Activated T-cell treated with anti-CD3 and anti-CD28 coated beads, Interleukin-2, amount 50 U/mL, for 4 hours (primary cell): ENCODE data around the gene DMKN. TPM values are rescaled to one million over a fixed set of nuclear protein-coding genes. Genes with fewer than 3 reads are reported as not detected.
A peak's percentile ranks its signal among the peaks of the same experiment; 100 is the strongest.

ENCODE experiments used
- ATAC-seq, 2 donors: fragments of 200-7000 bp; cut with Tn5 transposase; one replicate each; pipeline ENCODE4 v1.10.0; 2021
- DNase-seq: peaks from one replicate; pipeline ENCODE4 v3.0.0-alpha.2; 2020
- H3K27me3 Mint-ChIP-seq: one replicate; pipeline ENCODE4 v1.8.0; 2021; ENCODE audit warnings: low read depth, mixed read lengths
- H3K36me3 Mint-ChIP-seq: one replicate; pipeline ENCODE4 v1.8.0; 2022; ENCODE audit warnings: mixed read lengths; ENCODE audit not compliant: insufficient read depth
- H3K4me1 Mint-ChIP-seq: one replicate; pipeline ENCODE4 v1.8.0; 2021; ENCODE audit warnings: low read depth, mixed read lengths
- H3K4me3 Mint-ChIP-seq: one replicate; pipeline ENCODE4 v1.8.0; 2021; ENCODE audit warnings: mild to moderate bottlenecking, moderate library complexity, mixed read lengths
- H3K9me3 Mint-ChIP-seq: one replicate; pipeline ENCODE4 v1.8.0; 2021; ENCODE audit warnings: mixed read lengths
- total RNA-seq, 3 donors: library from RNA; stranded (reverse); gene quantifications; one replicate each; pipeline ENCODE4 v1.2.1, GENCODE V29; 2021

The DMKN gene
- total RNA-seq, 3 donors from 2014 or later: 0.49 to 1.3 (median 0.95) TPM

DNA sequence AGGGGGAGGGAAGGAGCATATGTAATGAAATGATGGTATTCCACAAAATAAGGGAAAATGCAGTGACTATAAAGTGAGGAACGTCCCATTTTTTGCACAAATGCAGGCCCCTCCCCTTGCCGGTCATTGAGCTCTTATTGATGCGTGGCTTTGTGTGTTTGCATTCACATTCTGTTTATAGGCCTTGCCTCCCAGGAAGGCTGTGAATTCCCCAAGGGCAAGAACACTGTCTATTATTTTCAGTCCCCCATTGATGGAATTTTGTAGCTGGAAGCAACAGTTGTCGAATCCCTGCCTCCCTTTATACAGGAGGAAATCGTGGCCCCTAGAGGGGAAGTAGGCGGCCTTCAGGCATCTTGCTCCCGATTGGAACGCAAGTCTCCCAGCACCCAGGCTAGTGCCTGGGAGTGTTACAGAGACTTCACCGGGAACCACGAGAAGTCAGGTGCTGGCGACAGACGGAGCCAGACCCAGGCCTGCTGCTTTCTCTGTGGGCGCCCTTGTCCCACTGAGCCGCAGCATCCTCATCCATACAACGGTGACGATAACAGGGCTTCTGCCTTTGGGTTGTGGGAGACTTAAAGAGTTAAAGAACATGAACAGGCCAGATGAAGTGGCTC is 7.8 kb upstream of the DMKN start:
- peaks cover 13% of the 10 kb centered on the region for H3K27me3 Mint-ChIP-seq
- no peak for DNase-seq
- no peaks in the 10 kb centered on the region for H3K4me1 Mint-ChIP-seq
- no peak for ATAC-seq
- H3K36me3 Mint-ChIP-seq: no peaks in the 10 kb centered on the region
- H3K9me3 Mint-ChIP-seq: no peaks in the 10 kb centered on the region
- no peak overlapping the region for H3K4me3 Mint-ChIP-seq

DNA sequence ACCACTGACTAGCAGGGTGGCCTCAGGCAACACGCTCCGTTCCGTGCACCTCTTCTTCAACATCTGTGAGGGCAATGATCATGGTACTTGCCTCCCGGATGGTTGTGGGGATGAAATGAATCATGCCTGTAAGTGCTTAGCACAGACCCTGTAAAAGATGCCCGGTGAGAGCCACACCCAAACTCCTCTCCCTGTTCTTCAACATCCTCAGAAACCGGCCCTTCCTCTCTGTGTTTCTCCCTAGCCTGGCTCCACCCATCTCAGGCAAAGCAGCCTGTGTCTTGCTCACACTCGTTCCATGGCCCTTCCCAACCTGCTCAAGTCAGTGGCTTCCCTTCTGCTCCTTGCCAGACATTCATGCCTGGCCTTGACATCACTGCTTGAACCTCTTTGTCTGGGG is 5.8 kb upstream of the DMKN start:
- H3K4me1 Mint-ChIP-seq: no peaks in the 10 kb centered on the region
- peaks cover 10% of the 10 kb centered on the region for H3K27me3 Mint-ChIP-seq
- ATAC-seq (no peak), DNase-seq (no peak)
- no peak overlapping the region for H3K4me3 Mint-ChIP-seq
- H3K9me3 Mint-ChIP-seq: no peaks in the 10 kb centered on the region
- no peaks in the 10 kb centered on the region for H3K36me3 Mint-ChIP-seq

DNA sequence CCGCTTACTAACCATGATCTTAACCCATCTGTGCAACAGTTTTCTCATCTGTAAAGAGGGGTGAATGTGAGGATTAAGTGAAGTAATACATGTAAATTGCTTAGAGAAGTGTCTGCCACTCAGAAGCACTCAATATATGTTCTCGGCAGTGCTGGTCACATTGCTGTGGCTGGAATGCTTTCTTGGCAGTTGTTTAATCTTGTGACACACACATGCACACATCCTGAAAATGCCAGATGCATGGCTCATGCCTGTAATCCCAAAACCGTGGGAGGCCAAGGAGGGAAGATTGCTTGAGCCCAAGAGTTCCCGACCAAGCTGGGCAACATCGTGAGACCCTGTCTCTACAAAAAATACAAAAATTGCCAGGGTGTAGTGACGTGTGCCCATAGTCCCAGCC is 4.9 kb upstream of the DMKN start:
- Mint-ChIP-seq H3K9me3 (no peaks in the 10 kb centered on the region), H3K36me3 (no peaks in the 10 kb centered on the region), H3K4me3 (no peak overlapping the region), H3K4me1 (no peaks in the 10 kb centered on the region), H3K27me3 (peaks cover 9% of the 10 kb centered on the region)
- DNase-seq (no peak), ATAC-seq (no peak)

DNA sequence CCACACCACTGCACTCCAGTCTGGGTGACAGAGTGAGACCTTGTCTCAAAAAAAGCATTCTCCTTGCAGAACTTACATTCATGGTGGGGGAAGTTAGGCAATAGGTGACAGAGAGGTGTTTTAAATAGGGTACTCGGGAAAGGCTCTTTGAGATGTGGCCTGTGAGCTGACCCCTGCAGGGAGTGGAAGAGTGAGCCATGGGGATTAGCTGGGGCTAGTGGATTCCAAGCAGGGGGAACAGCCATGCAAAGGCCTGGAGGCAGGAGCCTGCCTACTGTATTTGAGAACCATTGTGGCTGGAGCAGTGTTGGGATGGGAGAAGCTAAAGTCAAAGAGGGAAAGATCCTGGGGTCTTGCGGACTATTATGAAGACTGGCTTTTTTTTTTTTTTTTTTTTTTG is 3.9 kb upstream of the DMKN start:
- no peaks in the 10 kb centered on the region for H3K36me3 Mint-ChIP-seq
- no peak for DNase-seq
- ATAC-seq: no peak
- peaks cover 10% of the 10 kb centered on the region for H3K27me3 Mint-ChIP-seq
- no peaks in the 10 kb centered on the region for H3K9me3 Mint-ChIP-seq
- H3K4me1 Mint-ChIP-seq: no peaks in the 10 kb centered on the region
- H3K4me3 Mint-ChIP-seq: no peak overlapping the region

DNA sequence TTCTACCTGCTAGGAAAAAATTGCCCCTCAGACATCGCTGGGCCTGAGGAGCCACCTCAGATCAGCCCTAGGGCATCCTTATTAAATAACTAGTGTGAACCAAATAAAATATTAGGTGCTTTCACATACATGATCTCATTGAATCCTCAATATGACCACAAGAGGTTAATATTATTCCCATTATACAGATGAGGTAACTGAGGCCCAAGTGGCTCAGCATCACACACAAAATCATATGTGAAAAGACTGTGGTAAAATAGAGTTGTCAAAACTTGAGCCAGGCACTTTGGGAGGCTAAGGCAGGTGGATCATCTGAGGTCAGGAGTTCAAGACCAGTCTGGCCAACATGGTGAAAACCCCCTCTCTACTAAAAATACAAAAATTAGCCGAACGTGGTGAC is 2.9 kb upstream of the DMKN start:
- H3K4me3 Mint-ChIP-seq: no peak overlapping the region
- no peaks in the 10 kb centered on the region for H3K36me3 Mint-ChIP-seq
- ATAC-seq (no peak), DNase-seq (no peak)
- H3K9me3 Mint-ChIP-seq: no peaks in the 10 kb centered on the region
- H3K4me1 Mint-ChIP-seq: no peaks in the 10 kb centered on the region
- peaks cover 14% of the 10 kb centered on the region for H3K27me3 Mint-ChIP-seq

DNA sequence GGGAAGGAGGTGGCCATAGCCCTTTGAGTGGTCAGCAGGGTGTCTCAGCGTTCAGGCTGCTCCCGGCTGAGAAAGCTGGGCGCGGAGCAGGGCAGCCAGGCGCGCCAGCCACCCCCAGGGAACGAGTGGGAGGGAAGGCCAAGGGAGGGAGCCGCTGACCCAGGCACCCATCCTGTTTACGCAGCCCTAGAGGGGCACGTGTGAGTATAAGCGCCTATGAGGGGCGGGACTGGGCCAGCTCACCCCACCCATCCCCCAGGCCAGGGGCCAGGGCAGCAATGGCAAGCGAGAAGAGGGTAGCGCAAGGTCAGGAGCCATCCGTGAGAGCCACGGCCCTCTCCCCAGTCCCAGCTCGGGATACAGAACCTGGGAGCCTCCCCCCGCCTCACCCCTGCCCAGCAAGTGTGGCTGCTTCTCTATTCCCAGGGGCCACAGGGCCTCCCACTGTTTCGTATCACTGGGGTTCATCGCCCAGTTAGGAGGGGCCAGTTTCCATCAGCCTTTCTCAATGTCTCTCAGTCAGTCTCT is 897 bp upstream of the DMKN start:
- no peak for DNase-seq
- H3K27me3 Mint-ChIP-seq: peaks cover 20% of the 10 kb centered on the region
- peaks cover 12% of the 10 kb centered on the region for H3K4me1 Mint-ChIP-seq
- H3K9me3 Mint-ChIP-seq: no peaks in the 10 kb centered on the region
- no peaks in the 10 kb centered on the region for H3K36me3 Mint-ChIP-seq
- no peak overlapping the region for H3K4me3 Mint-ChIP-seq
- no peak for ATAC-seq

DNA sequence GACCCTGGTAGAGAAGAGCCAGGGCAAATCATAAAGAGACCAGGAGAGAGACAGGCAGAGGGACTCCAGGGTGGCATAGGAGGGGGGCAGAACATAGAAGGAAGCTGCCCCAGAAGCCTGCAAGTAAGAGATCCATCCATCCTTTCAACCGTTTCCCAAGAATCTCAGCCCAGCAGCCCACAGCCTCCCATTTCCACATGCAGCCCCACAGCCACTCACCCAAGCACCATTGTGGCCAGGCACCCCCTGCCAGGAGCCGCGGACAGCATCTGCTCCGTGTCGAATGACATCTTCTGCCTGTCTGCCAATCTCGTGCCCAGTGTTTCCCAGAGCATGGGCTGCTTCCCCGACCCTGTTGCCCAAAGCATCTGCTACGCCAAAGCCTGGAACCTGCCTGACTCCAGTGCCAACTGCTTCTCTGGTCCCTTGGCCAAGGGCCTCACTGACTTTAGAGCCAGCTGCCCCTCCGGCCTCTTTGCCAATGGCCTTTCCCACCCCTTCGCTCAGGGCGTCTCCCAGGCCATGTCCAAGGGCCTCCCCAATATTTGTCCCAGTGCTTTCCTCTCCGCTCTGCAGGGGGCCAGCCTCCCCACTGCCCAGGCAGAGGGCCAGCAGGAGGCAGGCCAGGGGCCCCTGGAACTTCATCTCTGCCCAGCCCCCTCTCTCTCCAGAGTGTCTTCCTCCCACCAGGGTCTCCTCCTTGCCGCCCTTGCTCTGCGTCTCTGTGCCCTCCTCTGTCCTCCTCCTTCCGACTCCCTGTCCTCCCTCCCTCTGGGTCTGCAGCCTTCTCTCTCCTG is 420 bp downstream of the DMKN start:
- Mint-ChIP-seq H3K4me1 (peaks cover 14% of the 10 kb centered on the region), H3K36me3 (no peaks in the 10 kb centered on the region), H3K27me3 (peaks cover 25% of the 10 kb centered on the region), H3K4me3 (no peak overlapping the region), H3K9me3 (no peaks in the 10 kb centered on the region)
- no peak for DNase-seq
- no peak for ATAC-seq

DNA sequence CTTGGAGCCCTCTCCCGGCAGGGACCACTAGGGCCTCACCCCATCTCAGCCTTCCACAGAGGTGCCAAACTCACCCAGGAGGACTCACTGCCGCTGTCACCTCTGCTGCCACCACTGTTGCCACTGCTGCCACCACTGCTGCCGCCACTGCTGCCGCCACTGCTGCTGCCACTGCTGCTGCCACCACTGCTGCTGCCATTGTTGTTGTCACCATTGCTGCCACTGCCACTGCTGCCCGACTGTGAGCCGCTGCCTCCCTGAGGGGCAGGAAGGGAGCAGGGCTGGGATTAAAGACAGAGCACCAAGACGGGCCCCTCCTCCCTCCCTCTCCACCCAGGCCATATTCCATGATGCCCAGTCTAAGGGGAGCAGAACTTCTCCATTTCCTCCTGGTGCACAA is 2.1 kb downstream of the DMKN start:
- Mint-ChIP-seq H3K9me3 (no peaks in the 10 kb centered on the region), H3K36me3 (no peaks in the 10 kb centered on the region), H3K27me3 (peaks cover 28% of the 10 kb centered on the region), H3K4me1 (peaks cover 14% of the 10 kb centered on the region), H3K4me3 (no peak overlapping the region)
- DNase-seq: no peak
- ATAC-seq: no peak

DNA sequence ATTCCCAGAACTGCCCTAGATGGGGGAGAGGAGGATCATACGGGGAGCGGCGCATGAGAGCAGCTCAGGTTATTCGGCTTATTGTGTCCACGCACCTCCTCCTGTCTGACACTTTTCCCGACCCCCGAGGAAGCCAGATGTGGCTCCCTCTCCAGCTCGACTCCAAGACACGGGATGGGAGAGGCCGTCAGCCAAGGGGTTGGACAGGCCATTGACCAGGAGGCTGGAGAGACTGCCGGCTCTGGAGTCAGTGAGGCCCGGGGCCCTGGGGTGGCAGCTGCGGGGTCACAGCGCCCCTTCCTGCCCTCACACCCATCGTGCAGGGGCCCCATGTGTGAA is 2.9 kb downstream of the DMKN start:
- H3K27me3 Mint-ChIP-seq: peaks cover 32% of the 10 kb centered on the region
- no peaks in the 10 kb centered on the region for H3K9me3 Mint-ChIP-seq
- no peaks in the 10 kb centered on the region for H3K36me3 Mint-ChIP-seq
- peaks cover 14% of the 10 kb centered on the region for H3K4me1 Mint-ChIP-seq
- ATAC-seq (no peak), DNase-seq (no peak)
- H3K4me3 Mint-ChIP-seq: peak overlapping the region; percentile 75

DNA sequence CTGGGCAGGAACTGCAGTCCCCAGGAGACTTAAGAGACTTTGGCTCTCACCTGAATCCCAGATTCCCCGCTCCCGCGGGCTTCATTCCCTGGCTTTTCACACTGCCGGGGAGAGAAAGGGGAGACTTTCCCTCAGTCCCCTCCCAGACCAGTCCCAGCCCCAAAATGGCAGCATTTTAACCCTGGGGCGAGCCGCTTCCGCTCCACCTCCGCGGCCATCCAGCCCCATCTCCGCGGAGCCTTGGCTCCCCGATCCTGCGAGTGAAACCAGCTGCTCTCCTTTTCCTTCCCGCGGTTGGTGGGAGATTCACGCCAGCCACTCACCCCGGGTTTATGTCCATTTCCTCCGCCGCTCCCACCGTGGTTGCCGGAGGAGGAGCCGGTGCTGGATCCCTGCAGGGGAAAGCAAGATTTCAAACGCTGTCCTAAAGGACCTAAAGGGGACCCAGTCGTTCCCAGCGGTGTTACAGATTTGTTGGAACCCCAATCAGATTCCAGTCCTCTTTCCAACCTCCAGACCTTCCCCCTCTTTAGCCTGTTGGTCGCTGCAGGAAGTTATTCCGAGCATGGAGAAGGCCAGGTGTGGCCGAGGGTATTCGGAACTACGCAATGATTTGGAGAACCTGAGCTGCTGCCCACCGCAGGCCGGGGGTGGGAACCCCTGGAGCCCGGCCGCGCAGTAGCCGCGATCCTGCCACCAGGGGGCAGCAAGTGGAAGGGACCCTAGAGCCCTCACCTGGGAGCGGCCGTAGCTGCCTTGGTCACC is 3.4 kb downstream of the DMKN start:
- H3K4me3 Mint-ChIP-seq: peak overlapping the region; percentile 75
- DNase-seq (peak; percentile 73), ATAC-seq (peak; percentile 79 to 87)
- H3K36me3 Mint-ChIP-seq: no peaks in the 10 kb centered on the region
- H3K9me3 Mint-ChIP-seq: no peaks in the 10 kb centered on the region
- H3K27me3 Mint-ChIP-seq: peaks cover 37% of the 10 kb centered on the region
- peaks cover 14% of the 10 kb centered on the region for H3K4me1 Mint-ChIP-seq

DNA sequence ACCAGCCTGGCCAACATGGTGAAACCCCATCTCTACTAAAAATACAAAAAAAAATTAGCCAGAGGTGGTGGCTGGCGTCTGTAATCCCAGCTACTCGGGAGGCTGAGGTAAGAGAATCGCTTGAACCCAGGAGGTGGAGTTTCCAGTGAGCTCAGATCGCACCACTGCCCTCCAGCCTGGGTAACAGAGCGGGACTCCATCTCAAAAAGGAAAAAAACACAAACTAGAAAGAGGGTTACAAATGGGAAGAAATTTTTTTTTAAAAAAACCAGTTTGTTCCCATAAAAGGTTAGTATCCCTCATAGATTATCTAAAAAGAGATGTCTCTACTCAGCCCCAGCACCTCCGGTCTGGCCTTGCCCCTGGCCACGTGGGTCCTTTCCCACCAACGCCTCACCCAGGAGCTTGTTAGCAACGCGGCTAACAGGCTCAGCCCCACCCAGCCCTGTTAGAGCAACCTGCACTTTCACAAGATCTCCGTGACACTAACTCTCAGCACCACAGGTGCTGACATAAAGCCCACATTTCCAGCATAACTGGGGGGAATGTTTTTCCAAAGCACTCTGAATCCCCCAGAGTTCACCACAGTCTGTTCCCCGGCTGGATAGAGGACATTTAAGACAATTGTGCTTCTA is 4.3 kb downstream of the DMKN start:
- H3K36me3 Mint-ChIP-seq: no peaks in the 10 kb centered on the region
- no peaks in the 10 kb centered on the region for H3K9me3 Mint-ChIP-seq
- no peak overlapping the region for H3K4me3 Mint-ChIP-seq
- ATAC-seq (peak; percentile 50 to 53), DNase-seq (peak; percentile 24)
- H3K27me3 Mint-ChIP-seq: peaks cover 37% of the 10 kb centered on the region
- H3K4me1 Mint-ChIP-seq: peaks cover 14% of the 10 kb centered on the region

DNA sequence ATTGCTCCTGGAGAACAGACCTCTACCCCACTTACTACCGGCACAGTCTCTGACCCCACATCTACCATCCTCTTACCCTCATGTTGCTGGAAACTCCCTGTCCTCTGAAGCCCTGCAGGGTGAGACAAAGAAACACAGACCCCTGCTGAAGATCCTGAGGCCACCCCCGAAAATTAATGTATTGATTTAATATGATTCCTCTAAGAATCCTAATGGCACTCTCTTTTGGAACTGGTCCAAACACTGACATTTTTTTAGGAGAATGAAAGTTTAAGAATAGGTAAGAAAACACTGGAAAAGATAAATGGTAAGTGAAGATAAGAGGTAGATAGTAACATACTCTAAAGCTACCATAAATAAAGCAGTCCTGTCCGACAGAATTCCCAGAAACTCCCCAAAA is 5.3 kb downstream of the DMKN start:
- peaks cover 38% of the 10 kb centered on the region for H3K27me3 Mint-ChIP-seq
- H3K4me3 Mint-ChIP-seq: no peak overlapping the region
- peaks cover 14% of the 10 kb centered on the region for H3K4me1 Mint-ChIP-seq
- no peaks in the 10 kb centered on the region for H3K9me3 Mint-ChIP-seq
- DNase-seq (no peak), ATAC-seq (no peak)
- H3K36me3 Mint-ChIP-seq: no peaks in the 10 kb centered on the region

DNA sequence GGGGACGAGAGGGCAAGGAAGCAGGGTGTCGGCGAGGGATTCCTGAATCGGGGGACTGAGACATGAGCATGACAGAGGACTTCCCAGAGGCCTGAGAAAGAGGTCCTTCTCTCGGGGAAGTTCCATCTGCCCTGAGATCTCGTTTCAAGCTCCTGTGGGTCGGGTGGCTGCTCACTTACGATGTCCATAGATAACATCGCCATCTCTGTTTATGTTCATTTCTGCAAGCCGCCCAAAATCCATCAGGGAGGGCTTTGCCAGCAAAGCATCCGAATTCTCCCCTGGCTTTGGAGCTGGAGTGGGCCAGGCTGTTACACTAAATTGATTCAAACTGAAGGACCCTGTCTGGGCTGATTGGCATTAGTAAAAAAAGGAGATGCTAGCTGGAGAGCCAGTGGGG is 5.9 kb downstream of the DMKN start:
- ATAC-seq: no peak
- no peak for DNase-seq
- H3K36me3 Mint-ChIP-seq: no peaks in the 10 kb centered on the region
- H3K4me1 Mint-ChIP-seq: peaks cover 14% of the 10 kb centered on the region
- H3K4me3 Mint-ChIP-seq: no peak overlapping the region
- H3K9me3 Mint-ChIP-seq: no peaks in the 10 kb centered on the region
- peaks cover 39% of the 10 kb centered on the region for H3K27me3 Mint-ChIP-seq

DNA sequence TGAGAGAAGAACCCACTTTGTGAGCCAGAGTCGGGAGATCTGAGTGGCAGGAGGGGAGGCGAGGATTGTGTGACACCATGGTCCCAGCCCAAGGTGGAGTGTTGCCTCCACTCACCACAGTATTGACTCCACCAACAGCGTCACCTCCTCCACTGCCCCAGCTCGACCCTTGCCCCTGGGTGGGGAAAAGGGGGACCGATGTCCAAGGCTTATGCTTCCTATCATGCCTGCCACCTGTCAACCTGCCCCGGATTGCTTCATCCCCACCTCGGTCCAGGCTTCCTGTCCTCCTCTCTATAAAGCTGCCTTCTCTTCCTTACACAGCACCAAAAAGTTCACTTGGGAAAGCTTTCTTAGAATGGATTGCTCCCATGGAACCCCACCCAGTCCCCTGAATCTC is 7.4 kb downstream of the DMKN start:
- no peak for ATAC-seq
- no peaks in the 10 kb centered on the region for H3K9me3 Mint-ChIP-seq
- peaks cover 36% of the 10 kb centered on the region for H3K27me3 Mint-ChIP-seq

More for the DNA sequence above, 7.4 kb downstream of the DMKN start:
- no peak for DNase-seq
- no peak overlapping the region for H3K4me3 Mint-ChIP-seq
- H3K36me3 Mint-ChIP-seq: no peaks in the 10 kb centered on the region
- peaks cover 14% of the 10 kb centered on the region for H3K4me1 Mint-ChIP-seq
